Cortex of kidney (tissue), 1 donor: ENCODE data around the gene POLR1C.
"Not testable (repeated sequence)": the region's sequence is repeated elsewhere in the genome, so short reads cannot be mapped to it uniquely, and the experiment has no call there.

ENCODE experiments used
- DNase-seq: peaks from one replicate; lab custom pipeline; 2025; lab: John Stamatoyannopoulos, UW

The POLR1C gene

DNA sequence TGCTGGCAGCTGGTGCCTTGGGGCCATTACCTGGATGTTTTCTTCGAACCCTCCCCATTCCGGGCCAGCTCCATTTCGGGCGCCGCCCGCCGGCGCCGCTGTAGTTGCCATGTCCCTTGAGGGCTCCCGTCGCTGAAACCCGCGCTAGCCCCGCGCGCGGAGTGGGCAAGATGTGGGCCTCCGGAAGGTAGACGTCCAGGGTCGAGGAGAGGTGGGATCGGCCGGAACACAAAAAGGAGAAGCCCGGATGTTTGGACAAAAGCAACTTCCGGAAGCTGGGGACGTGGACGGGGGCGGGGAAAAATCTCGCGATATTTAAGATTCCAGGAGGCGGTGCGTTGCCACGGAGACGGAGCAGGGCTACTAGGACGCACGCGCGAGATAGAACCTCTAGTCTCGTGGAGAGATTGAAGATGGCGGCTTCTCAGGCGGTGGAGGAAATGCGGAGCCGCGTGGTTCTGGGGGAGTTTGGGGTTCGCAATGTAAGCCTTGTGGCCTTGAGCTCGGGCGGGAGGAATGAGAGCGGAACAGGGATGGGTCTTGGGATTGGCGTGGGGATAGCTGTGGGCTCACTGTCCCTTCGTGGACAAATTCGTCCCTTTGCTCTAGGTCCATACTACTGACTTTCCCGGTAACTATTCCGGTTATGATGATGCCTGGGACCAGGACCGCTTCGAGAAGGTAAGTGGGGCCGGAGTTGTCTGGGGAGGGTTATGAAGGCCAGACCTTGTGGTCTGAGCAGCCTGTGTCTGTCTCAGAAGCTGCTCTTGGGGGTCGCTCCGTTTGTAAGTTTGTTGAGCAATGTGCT is at the start of gene POLR1C, which contains the start of gene YIPF3:
Gene POLR1C, plus strand, starts transcription at position 393 of the 808 bp plus-strand sequence. Its CDS starts 21 bp downstream, at position 414.
Gene YIPF3, minus strand, starts transcription at position 230 of the 808 bp plus-strand sequence. Its CDS starts 119 bp downstream, at position 111.
- no peak for DNase-seq

DNA sequence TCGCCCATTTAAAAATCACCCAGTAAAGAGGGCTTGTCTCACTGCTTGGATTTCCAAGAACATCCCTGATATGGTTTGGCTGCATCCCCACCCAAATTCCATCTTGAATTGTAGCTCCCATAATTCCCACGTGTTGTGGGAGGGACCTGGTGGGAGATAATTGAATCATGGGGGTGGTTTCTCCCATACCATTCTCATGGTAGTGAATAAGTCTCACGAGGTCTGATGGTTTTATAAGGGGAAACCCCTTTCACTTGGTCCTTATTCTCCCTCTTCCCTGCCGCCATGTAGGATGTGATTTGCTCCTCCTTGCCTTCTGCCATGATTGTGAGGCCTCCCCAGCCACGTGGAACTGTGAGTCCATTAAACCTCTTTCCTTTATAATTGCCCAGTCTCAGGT is 49.6 kb upstream of the POLR1C start:
- DNase-seq: not testable (repeated sequence)

DNA sequence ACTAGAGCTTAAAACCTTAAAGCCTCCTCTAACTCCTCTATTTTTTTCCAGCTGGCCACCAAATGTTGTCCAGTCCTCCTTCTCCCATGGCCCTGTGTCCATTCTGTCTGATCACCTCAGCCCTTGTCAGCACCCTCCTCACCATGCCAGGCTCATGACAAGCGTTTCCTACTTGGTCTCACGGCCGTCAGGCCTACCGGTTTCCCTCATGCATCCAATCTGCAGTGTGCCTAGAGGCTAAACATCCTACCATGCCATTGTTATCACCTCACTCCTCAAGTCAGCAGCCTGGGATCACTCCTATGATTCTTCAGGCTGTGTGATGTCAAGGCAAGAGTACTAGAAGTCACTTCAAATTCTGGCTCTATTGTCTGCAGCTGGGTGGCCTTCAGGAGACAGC is 49.1 kb upstream of the POLR1C start:
- no peak for DNase-seq

- DNase-seq: no peak
Observed at GRCh38 chr6:43468240-43468639, 48.6 kb upstream of the POLR1C start.

- no peak for DNase-seq
Observed at GRCh38 chr6:43468748-43469681, 47.9 kb upstream of the POLR1C start.

DNA sequence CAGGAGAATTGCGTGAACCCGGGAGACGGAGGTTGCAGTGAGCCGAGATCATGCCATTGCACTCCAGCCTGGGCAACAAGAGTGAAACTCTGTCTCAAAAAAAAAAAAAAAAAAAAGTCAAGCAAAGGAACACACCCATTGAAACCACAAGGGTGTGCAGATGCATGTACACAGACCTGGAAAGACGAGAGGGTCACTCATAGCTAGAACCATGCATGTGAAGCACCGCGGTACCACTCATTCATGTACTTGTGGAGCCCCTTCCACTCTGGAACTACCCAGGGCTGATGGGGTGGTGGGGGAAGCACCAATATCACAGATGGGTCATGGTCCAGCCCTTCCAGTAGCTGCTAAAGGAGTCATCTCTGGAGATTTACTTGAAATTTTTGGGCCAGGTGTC is 46.9 kb upstream of the POLR1C start:
- no peak for DNase-seq

- DNase-seq: no peak
Observed at GRCh38 chr6:43471399-43471798, 45.5 kb upstream of the POLR1C start.

DNA sequence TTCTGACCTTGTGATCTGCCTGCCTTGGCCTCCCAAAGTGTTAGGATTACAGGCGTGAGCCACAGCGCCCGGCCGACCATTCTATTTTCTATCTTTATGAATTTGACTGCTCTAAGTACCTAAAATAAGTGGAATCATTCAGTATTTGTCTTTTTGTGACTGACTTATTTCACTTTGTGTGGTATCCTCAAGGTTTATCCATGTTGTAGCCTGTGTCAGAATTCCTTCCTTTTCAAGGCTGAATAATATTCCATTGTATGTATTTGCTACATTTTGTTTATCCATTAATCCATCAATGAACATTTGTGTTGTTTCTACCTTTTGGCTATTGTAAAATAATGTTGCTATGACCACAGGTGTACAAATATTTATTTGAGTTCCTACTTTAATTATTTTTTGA is 44.4 kb upstream of the POLR1C start:
- DNase-seq: no peak

DNA sequence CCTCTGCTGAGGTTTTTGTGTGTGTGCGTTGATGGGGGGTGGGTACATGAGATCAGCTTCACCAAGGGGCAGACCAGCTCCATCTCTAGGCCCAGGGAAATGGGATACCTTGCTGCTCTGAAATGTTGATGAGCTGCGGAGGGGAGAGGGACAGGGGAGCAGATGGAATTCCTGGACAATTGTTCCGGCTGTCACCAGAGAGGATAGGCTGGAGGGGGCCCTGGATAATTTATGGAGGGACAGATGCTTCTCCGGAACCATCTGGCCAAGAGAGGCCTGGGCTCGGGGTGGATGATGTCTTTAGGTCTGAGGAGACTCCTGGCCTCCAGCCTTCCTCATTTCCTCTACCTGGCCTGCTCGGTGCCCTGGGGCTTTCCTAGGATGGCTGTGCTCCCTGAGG is 41.4 kb upstream of the POLR1C start:
- DNase-seq: no peak

- no peak for DNase-seq
Observed at GRCh38 chr6:43476746-43477145, 40.1 kb upstream of the POLR1C start.

GRCh38 chr6:43477235-43478007 is 39.5 kb upstream of the POLR1C start, which contains the start of gene TJAP1:
TJAP1 (plus strand) TSS chr6:43477570; CDS start chr6:43499002, 21,432 bp downstream.
- no peak for DNase-seq

DNA sequence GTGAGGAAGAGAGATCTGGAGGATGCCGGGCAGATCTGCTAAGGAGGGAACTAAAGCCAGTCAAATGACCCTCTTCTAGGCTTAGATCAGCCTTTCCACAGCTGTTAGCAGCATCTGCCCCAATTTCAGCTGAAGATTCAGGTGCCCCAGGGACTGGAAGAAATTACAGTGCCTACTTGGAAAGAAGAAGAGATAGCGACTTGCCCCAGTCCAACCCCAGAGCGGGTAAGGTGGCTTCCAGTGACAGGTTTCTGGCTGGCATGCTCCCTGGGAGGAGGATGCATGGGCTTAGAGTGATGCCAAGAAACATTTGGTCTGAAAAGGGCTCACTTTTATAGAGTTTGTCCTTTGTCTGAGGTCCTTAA is 38.9 kb upstream of the POLR1C start:
- no peak for DNase-seq

GRCh38 chr6:43481075-43481474 is 35.8 kb upstream of the POLR1C start:
- no peak for DNase-seq

DNA sequence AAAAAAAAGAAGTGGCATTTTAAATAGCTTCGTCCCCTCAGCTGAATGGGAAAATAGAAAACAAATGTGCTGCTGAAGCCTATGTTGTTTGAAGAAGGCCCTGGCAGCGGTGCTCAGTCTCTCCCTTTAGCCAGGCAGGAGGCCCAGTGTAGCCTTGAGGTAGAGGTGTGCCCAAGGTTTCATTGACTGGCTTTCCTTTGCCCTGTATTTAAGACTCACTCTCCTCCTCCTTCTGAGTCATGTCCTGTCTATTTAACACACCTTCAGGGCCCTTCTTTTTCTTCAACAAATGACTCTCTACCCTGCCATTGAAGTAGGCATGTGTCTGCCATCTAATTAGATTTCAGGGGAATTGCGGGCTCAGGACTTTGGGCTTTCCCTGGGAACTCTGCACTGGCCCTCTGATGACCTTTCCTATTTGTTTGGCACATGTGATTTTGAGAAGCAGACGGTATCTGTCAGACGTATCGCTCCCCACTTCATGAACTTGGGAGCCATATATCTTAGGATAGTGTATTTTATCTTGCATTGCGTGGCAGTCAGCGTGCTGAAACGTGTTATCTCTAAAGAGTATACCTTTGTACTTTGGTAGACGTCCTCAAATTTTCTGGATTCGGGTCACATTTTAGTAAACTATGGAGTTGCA is 35.2 kb upstream of the POLR1C start:
- DNase-seq: no peak

GRCh38 chr6:43488667-43489276 is 28.1 kb upstream of the POLR1C start:
- DNase-seq: no peak

GRCh38 chr6:43489277-43490072 is 27.4 kb upstream of the POLR1C start:
- DNase-seq: no peak

- DNase-seq: no peak
Observed at GRCh38 chr6:43490523-43490939, 26.4 kb upstream of the POLR1C start.

DNA sequence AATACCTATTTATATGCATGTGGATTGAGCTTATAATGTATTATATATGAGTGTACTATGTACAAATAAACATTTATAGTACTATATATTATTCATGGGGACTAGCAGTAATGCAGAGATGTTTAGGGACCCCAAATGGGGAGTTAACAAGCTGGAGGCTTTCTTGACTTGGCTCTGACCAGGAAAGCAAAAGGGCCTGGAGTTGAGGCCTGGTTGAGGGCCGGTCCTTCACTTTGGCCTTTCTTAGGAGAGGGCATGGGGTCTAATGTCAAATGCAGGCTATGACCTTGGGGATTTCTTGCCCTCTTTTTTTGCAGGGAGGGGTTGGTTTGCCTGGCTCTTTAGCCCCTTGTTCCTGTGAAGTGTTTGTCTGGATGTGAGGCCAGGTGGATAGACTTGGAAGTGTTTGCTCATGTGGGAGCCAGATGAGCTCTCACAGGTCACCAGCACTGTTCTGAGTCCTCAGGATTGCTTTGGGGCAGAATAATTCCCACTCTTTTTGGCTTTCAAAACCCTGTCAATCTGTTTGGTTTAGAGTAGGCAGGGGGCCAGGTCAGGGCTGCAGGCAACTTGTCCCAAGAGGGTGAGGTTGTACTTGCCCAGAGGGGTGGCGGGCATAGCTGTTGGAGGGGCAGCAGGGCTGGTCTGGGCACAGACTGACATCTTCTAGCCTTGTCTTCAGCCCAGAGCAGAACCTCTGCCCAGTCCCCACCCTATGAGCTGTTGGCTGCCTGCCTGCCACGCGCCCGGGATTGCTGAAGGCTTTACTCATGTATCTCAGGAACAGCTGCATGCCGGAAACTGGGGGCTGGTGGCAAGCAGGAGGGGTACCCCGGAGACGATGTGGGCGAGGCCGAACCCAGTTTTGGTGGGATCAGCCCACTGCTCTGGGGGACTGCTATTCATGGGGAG is 24.9 kb upstream of the POLR1C start:
- DNase-seq: no peak

DNA sequence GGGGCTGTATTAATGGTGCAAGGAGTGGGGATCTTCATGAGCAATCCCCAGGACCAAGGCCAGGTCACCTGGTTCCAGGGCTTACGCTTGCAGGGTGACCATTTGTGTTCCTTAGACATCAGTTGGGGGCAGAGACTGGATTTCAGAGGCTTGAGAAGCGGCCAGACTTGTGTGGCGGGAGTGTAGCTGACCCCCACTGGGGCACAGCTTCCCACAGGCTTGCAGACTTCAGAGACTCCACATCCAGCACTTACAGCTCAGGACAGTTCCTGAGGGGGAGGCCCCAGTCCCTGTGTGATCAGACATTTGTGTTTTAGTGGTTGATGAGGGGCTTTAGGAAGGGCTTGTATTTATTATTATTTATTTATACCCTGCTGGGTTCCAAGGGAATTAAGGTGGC is 24.2 kb upstream of the POLR1C start:
- DNase-seq: no peak
